ENCODE results near the gene SRGAP3. TPM values are rescaled to one million over a fixed set of nuclear protein-coding genes. Genes with fewer than 3 reads are reported as not detected.
A peak's percentile ranks its signal among the peaks of the same experiment; 100 is the strongest.

SRGAP3 gene
- total RNA-seq, 1 experiment from 2014 or later, result not detected

DNA sequence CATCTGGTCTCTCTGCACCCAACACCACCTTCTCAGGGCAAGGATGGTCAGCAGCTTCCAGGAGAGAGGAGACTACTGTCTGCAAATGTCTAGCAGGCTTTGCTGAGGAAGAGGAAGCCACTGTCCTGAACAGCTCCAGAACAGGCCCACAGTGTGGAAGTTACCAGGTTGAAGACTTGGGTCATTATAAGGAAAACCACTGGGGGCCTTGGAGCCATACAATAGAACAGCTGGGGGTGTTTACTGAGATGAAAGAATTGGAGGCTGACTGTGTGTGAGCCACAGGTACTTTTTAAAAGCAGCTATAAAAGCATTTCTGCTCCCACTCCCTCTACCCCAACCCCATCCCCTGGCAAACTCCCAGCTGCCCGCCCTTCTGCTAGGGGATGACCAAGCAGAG, 24.2 kb downstream of the SRGAP3 start:
- Histone ChIP-seq H3K27me3 (peaks cover 14% of the 10 kb centered on the region), H3K4me1 (no peaks in the 10 kb centered on the region), H3K9me3 (replicated peaks) (no peaks in the 10 kb centered on the region), H3K36me3 (no peaks in the 10 kb centered on the region), H3K4me3 (no peak overlapping the region), H3K27ac (no peak overlapping the region)
- no peak for DNase-seq

- no peak overlapping the region for H3K4me3 ChIP-seq
- H3K4me1 ChIP-seq, result no peaks in the 10 kb centered on the region
- no peak for DNase-seq
- peaks cover 12% of the 10 kb centered on the region for H3K27me3 ChIP-seq
- no peaks in the 10 kb centered on the region for H3K9me3 ChIP-seq (replicated peaks)
- no peak overlapping the region for H3K27ac ChIP-seq
- H3K36me3 ChIP-seq, result no peaks in the 10 kb centered on the region
These were observed 25.0 kb downstream of the SRGAP3 start for GRCh38 chr3:9224490-9224889.

DNA sequence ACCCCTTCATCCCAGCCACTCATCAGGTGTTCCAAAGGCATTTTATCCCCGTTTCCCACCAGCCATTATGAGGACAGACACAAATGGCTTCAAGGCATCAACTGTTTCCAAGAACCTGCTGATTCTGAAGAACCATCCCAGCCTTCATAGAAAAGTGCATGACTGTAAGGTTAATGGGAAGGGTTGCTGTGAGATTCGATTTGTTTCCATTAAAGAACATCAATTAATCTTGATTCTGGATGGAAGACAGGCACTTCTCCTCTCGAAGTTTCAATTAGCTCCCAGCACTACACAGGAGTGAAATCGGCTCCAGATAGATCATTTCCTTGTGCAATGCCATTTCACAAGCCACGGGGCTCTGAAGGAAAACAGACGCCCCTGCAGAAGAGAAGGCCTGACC, 25.8 kb downstream of the SRGAP3 start:
- no peak for DNase-seq
- H3K9me3 ChIP-seq (replicated peaks), result no peaks in the 10 kb centered on the region
- no peak overlapping the region for H3K4me3 ChIP-seq
- H3K36me3 ChIP-seq, result no peaks in the 10 kb centered on the region
- no peak overlapping the region for H3K27ac ChIP-seq
- peaks cover 11% of the 10 kb centered on the region for H3K27me3 ChIP-seq
- no peaks in the 10 kb centered on the region for H3K4me1 ChIP-seq

- Histone ChIP-seq H3K27me3 (peaks cover 11% of the 10 kb centered on the region), H3K27ac (no peak overlapping the region), H3K4me1 (no peaks in the 10 kb centered on the region), H3K36me3 (no peaks in the 10 kb centered on the region), H3K4me3 (no peak overlapping the region), H3K9me3 (replicated peaks) (no peaks in the 10 kb centered on the region)
- DNase-seq, result no peak
These were observed 26.3 kb downstream of the SRGAP3 start for GRCh38 chr3:9222956-9223639.

DNA sequence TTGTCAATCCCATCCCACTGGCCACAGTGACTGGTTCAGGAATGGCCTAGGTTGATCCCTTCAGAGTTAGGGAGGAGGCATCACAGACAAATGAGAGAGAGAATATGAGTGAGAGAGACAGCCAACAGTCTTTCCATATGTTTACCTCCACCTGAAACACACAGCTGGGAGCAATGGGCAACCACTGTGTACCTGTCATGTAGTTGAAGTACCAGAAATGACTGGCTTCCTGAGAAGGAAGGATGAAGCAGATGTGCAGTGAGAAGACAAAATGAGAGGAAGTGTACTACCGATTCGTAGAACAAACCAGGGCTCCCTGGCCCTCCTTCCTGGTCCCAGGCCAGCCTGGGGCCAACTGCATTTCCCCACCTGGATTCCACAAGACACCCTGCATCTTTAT, 27.4 kb downstream of the SRGAP3 start:
- H3K27ac ChIP-seq, result no peak overlapping the region
- H3K9me3 ChIP-seq (replicated peaks), result no peaks in the 10 kb centered on the region
- H3K27me3 ChIP-seq, result peaks cover 18% of the 10 kb centered on the region
- DNase-seq, result no peak
- no peaks in the 10 kb centered on the region for H3K4me1 ChIP-seq
- no peak overlapping the region for H3K4me3 ChIP-seq
- H3K36me3 ChIP-seq, result no peaks in the 10 kb centered on the region

DNA sequence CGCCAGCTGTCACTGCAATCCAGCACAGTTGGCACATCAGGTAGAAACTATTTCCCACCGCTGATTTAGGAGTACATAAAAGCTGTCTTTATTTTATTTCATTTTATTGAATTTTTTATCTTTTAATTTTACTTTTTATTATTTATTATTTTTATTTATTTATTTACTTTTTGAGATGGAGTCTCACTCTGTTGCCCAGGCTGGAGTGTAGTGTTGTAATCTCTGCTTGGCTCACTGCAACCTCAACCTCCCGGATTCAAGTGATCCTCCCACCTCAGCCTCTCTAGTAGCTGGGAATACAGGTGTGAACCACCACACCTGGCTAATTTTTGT, 31.0 kb downstream of the SRGAP3 start:
- Histone ChIP-seq H3K4me1 (peaks cover 6% of the 10 kb centered on the region), H3K4me3 (no peak overlapping the region), H3K9me3 (replicated peaks) (no peaks in the 10 kb centered on the region), H3K27ac (no peak overlapping the region), H3K27me3 (peaks cover 14% of the 10 kb centered on the region), H3K36me3 (no peaks in the 10 kb centered on the region)
- DNase-seq, result no peak

DNA sequence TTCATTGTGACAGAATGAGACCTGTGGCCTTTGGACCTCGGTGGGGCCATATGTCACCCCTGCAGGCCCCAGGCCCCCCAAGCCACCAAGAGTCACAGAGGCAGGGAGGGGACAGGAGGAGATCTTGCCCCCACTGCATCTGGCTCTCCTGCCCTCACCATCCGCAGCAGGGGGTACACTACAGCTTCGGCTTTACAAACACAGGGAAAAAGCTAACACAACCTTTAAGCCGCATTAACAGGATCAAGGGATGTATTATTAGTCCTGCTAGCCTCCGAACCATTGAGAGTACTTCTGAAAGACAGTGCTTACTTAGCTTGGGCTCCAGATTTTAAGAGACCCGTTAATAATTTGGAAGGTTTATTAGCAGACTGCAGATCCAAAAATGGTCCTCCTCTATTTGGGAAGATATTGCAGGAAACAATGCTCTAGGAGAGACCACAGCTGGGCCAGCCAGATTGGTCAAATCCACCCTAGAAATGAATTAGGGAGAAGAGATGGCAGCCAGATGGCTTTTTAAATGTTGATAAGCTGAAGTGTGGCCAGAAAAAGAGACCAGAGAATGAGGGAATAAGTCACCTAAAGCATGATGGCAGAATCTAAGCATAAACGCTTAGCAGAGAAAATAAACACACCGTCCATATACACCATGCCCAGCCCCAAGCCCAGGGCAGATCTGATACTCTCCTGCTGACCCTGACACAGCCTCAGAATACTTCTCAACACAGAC, 31.5 kb downstream of the SRGAP3 start:
- no peak for DNase-seq
- Histone ChIP-seq H3K27me3 (peaks cover 11% of the 10 kb centered on the region), H3K9me3 (replicated peaks) (no peaks in the 10 kb centered on the region), H3K27ac (no peak overlapping the region), H3K36me3 (no peaks in the 10 kb centered on the region), H3K4me3 (no peak overlapping the region), H3K4me1 (peaks cover 6% of the 10 kb centered on the region)

DNA sequence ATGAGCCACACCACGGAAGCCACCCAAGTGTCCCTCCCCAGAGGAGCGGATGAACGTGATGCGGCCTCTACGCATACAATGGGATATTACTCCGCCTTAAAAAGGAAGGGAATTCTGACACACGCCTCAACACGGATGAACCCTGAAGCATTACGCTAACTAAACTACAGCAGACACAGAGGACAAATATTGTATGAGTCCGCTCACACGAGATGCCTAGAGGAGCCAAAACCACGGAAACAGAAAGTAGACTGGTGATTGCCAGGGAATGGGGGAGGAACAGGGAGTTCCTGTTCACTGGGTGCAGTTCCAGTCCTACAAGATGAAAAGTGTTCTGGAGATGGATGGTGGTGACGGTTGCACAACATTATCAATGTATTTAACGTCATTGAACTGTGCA, 32.7 kb downstream of the SRGAP3 start:
- H3K9me3 ChIP-seq (replicated peaks), result no peaks in the 10 kb centered on the region
- no peak for DNase-seq
- peaks cover 6% of the 10 kb centered on the region for H3K4me1 ChIP-seq
- no peak overlapping the region for H3K4me3 ChIP-seq
- H3K36me3 ChIP-seq, result no peaks in the 10 kb centered on the region
- no peak overlapping the region for H3K27ac ChIP-seq
- H3K27me3 ChIP-seq, result peaks cover 8% of the 10 kb centered on the region

DNA sequence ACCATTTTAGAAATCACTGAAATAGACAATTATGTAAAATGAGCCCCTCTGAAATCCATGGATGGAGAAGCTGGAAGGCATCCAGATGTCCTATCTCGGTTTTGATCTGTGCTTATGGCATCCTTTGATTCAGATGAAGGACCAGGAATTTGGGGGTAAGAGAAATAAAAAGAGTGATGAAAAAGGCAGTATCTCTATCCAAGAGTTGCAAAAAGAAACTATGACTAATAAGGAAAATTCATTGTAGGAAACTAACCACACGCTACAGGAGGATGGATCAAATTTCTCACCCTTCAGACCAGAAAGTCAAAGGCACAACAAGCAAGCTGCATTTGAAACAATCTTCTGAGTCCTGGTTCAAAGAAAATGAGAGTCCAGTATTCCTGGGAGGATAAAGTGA, 34.8 kb downstream of the SRGAP3 start:
- H3K27me3 ChIP-seq, result peaks cover 10% of the 10 kb centered on the region
- no peak overlapping the region for H3K27ac ChIP-seq
- no peak overlapping the region for H3K4me3 ChIP-seq
- H3K4me1 ChIP-seq, result peaks cover 6% of the 10 kb centered on the region
- DNase-seq, result peak in 1 of 2 experiments; percentile 5
- H3K36me3 ChIP-seq, result no peaks in the 10 kb centered on the region
- H3K9me3 ChIP-seq (replicated peaks), result no peaks in the 10 kb centered on the region

GRCh38 chr3:9214185-9214584, 35.3 kb downstream of the SRGAP3 start:
- Histone ChIP-seq H3K27me3 (peaks cover 10% of the 10 kb centered on the region), H3K4me3 (no peak overlapping the region), H3K4me1 (peaks cover 6% of the 10 kb centered on the region), H3K36me3 (no peaks in the 10 kb centered on the region), H3K9me3 (replicated peaks) (0 out of 2 replicates have a peak, but pooled peaks cover under 1% of the 10 kb centered on the region), H3K27ac (no peak overlapping the region)
- DNase-seq, result no peak

DNA sequence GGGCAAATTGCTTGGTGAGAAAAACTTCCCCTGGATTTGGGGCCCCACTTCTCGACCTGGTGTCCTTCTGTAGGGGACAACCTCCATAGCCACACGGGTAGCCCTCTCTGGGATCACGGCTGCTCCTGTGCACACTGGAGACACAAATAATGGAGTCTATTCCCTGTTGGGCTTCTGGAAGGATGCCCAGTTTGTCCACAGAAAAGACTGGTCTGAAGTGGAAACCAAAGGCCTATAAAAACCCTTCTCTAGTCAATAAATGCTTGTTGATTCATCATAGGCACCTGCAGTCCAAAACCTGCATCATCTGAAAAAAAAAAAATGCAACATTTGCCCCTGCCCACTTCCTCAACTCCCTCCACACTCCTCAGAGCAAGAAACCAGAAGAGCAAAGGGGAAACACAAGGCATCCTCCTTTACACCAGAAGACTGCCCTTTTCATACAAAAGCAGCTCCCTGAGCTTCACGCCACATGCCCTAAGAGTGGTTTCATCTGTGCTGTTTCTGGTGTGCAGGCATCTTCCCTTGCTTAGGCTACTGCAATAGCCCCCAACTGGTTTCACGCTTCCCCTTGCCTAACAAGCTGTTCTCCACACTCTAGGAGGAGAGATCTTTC, 36.3 kb downstream of the SRGAP3 start:
- peaks cover 11% of the 10 kb centered on the region for H3K27me3 ChIP-seq
- H3K27ac ChIP-seq, result no peak overlapping the region
- 0 out of 2 replicates have a peak, but pooled peaks cover 6% of the 10 kb centered on the region for H3K9me3 ChIP-seq (replicated peaks)
- no peaks in the 10 kb centered on the region for H3K36me3 ChIP-seq
- H3K4me3 ChIP-seq, result no peak overlapping the region
- no peak for DNase-seq
- H3K4me1 ChIP-seq, result peaks cover 6% of the 10 kb centered on the region

DNA sequence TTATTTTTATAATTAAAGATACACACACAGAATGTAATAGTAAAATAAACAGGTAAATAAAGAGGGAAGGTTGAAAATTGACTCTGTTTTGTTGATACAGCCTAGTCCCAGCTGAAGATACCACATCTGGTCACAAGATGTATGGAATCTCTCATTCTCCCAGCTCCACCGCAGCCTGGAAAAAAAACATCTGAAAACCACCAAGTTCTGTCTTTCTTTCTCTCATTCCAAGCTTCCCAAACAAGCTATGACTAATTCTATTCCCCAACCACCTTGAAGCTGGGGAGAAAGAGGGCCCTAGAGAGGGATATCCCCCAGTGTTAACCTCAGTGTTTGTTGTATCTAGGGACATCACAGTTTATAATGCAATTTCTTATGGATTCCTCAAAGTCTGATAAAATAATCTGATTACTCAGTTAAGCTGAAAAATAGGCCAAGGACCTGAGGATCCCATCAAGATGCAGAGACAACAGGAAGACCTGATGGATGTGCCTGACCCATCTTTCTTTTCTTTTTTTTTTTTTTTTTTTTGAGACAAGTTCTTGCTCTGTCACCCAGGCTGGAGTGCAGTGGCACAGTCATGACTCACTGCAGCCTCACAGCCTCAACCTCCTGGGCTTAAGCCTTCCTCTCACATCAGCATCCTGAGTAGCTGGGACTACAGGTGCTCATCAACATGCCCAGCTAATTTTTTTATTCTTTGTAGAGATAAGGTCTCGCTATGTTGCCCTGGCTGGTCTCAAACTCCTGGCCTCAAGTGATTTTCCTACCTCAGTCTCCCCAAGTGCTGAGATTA, 38.1 kb downstream of the SRGAP3 start:
- no peak for DNase-seq
- Histone ChIP-seq H3K36me3 (no peaks in the 10 kb centered on the region), H3K4me3 (no peak overlapping the region)

GRCh38 chr3:9209777-9210176, 39.7 kb downstream of the SRGAP3 start:
- no peak for DNase-seq
- H3K27me3 ChIP-seq, result peaks cover 17% of the 10 kb centered on the region; the same call in 1 of the 2 replicates
- H3K4me3 ChIP-seq, result no peak overlapping the region
- no peak overlapping the region for H3K27ac ChIP-seq
- 0 out of 2 replicates have a peak, but pooled peaks cover 6% of the 10 kb centered on the region for H3K9me3 ChIP-seq (replicated peaks)
- no peaks in the 10 kb centered on the region for H3K36me3 ChIP-seq
- H3K4me1 ChIP-seq, result peaks cover 6% of the 10 kb centered on the region

More for the DNA sequence above, 38.1 kb downstream of the SRGAP3 start:
- Histone ChIP-seq H3K27ac (no peak overlapping the region), H3K27me3 (peaks cover 17% of the 10 kb centered on the region; the same call in 1 of the 2 replicates), H3K4me1 (peaks cover 6% of the 10 kb centered on the region), H3K9me3 (replicated peaks) (0 out of 2 replicates have a peak, but pooled peaks cover 6% of the 10 kb centered on the region)

GRCh38 chr3:9208605-9209152, 40.8 kb downstream of the SRGAP3 start:
- no peak for DNase-seq
- Histone ChIP-seq H3K27me3 (peaks cover 17% of the 10 kb centered on the region; the same call in 1 of the 2 replicates), H3K4me1 (no peaks in the 10 kb centered on the region), H3K36me3 (no peaks in the 10 kb centered on the region), H3K4me3 (no peak overlapping the region), H3K9me3 (replicated peaks) (0 out of 2 replicates have a peak, but pooled peaks cover 6% of the 10 kb centered on the region), H3K27ac (no peak overlapping the region)
